DOHH2 (cell line): ENCODE data around the gene KRTAP21-1.

Source experiments
- CTCF ChIP-seq: fragments of 200-600 bp; sonication (generic); IDR thresholded peaks from one replicate; pipeline ENCODE4 v1.5.1; 2014; ENCODE audit warnings: antibody characterized with exemption, mild to moderate bottlenecking, low read depth, low read length; ENCODE audit not compliant: poor library complexity, severe bottlenecking
- EZH2phosphoT487 ChIP-seq: fragments of 200-600 bp; sonication (generic); IDR thresholded peaks from 2 replicates; pipeline ENCODE4 v1.6.1; 2017; ENCODE audit warnings: borderline replicate concordance, mild to moderate bottlenecking, antibody characterized with exemption, low read length, moderate library complexity, mixed read lengths

- no peak for TF ChIP-seq CTCF
- no peak for TF ChIP-seq EZH2phosphoT487
Observed at GRCh38 chr21:30707409-30707808, 47.8 kb downstream of the KRTAP21-1 start.
